NCI-H2029 (cell line): ENCODE results near the gene MED27.
A peak's percentile ranks its signal among the peaks of the same experiment; 100 is the strongest.

ENCODE experiments used
- DNase-seq: peaks from one replicate; lab custom pipeline; 2025; lab: John Stamatoyannopoulos, UW

MED27 gene

DNA sequence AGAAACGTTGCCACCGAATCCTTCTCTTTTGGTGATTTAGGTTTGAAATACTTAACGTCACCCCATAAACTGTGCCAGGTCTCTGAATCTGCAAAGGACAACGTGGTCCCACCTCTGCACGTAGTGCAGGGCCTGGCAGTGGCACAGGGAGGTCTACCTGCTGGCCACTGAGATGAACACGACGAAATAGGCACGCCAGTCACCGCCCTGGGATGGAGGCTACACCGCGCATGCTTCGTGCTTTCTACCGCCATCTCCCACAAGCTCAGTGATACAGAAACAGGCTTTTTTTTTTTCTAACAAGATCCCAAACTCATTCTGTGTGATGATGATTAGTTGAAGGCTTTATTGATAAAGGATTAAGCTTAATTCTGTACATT is 199.8 kb downstream of the MED27 start:
- no peak for DNase-seq

DNA sequence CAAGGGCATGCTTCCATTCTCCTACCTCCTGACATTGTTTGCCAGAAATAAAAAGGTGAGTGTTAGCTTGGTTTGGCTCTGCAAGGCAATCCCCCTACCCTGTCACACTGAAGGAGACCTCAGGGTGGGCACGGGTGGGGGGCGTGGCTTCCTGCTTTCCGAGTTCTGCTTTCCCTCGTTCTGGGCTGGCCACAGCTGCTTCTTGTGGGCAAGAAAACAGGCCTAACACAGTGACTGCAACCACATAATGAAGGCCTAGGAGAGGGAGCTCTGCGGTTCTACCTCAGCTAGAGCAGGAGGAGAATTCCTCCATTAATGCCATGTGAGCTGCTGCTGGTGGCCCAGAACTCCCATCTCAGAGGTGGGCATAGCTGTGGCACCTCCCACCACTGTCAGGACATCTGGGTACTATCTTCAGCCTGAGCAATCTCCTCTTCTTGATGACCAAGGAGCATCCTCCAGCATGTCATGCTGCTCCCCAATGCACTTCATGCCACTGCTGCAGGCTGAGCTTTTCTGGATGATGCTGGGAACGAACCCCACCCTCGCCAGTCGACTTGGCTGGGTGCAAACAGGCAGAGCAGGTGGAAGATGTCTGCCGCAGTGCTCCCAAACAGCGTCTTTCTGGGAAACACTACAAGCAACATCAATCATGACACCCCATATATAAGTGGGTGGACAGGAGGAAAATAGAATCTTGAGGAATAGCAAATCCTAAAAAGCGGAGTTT is 200.3 kb downstream of the MED27 start:
- DNase-seq = no peak

DNA sequence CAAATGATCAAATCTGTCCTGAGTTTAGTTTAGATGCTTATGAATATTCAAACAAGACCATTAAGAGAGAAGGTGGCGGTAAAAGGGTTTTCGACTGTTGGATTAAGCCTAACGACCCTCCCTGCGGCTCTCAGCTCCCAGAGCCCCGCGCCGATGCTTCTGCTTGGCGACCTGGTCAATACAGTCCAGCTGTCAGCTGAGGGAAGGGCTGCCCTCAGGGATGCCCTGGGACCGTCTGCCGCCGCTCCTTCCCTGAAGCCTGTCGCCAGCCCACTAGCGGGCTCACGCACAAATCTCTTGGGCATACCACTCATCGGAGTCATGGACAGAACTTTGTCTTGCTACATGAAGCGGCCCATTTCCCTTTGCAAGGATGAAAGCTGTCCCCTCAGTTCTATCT is 203.2 kb downstream of the MED27 start:
- DNase-seq = no peak

DNA sequence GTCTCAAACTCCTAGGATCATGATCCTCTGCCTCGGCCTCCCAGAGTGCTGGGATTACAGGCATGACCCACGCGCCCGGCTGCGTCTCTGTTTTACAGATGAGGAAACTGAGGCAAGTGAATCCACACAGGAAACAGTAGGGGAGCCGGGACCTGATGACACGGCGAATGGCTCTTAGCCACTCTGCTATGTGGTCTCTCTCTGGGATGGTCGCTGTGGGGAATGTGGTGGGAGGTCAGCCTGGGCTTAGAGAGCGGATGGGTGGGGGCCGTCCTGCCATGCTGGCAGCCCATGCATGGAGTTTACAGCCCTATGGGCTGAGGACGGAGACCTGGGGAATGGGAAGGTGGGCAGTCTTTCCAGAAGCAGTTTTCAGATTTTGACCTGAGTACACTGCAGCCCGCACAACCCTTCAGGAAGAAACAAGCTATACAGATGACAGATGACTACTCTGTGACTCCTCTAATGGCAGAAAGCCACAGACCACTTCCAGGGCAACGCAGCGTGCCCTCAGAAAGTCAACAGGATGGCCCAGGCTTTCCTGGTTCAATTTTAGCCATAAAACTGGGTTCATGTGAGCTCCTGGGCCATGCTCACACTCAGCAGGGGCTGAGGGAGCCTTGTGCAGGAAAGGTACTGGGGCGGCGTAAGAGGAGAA is 203.7 kb downstream of the MED27 start:
- peak; percentile 33 for DNase-seq

DNA sequence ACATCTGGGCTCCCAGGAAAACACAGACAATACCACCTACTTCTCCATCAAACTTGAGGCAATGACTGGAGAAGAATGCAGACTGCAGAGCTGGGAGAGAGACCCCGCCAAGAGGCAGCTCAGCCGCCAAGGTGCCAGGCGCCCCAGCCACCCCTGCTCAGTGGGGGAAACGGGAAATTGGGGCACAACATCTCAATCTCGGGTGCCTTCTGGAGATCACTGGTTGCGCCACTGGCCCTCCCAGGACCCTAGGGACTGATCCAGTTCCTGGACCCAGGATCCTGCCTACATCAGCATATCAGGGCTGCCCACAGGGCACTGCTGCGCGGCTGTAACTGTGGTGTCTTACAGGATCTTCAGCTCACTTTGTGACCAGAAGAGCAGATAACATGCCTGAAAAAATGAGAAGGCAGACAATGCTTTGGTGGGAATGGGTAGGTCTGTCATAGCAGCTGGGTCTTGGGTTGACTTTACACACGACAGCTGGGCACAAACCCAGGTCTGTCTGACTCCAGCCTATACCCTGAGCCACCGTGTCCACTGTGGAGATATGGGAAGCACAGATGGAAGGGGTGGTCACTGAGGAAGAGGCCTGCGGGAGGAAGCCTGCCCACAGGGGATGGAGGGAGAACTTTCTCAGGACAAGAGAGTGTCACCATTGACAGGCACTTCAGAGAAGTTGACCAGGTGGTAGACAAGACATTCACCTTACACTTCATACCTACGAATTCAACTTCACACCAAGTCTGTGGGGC is 204.6 kb downstream of the MED27 start:
- no peak for DNase-seq

DNA sequence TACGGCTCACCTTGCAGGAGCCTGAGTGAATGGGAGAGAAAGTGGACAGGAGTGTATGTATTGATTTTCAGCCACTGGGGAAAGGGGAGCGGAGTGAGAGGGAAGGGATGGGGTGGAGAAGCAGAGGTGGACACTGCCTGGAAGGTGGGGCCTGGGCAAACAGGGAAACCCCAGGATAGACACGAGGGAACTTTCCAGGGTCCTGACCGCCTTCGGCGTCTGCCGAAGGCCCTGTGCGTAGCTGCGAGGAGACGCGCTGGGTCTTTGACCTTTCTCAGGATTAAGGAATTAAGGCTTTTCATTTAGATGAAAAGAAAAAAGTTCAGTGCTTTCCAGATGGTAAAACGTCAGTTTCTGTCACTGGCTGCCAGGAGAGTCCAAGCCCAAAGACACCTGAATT is 205.2 kb downstream of the MED27 start:
- DNase-seq = no peak

DNA sequence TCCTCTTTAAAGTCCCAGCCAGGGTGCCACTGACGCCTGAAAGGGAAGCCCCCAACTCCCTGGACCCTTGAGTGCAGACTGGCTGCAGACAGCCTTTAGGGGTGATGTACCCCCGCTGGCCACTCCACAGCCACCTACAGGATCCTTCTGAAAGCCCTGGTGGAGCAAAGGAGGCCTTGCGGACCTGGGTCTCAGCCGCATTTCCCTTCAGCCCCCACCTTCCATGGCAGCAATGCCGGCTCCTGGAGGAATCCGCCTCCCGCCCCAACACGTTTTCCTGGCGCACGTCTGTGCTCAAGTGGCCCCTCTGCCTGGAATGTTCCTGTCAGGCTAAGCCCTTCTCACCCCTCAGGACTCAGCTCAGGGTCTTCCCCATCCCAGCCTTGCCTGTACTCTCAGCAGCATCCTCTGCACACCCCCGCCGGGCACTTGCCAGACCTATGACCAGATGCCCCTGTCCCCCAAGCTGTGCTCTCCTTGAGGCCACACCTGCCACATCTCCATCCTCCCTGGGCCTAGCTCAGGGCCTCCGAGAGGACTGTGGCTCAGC is 205.7 kb downstream of the MED27 start:
- DNase-seq = no peak

DNA sequence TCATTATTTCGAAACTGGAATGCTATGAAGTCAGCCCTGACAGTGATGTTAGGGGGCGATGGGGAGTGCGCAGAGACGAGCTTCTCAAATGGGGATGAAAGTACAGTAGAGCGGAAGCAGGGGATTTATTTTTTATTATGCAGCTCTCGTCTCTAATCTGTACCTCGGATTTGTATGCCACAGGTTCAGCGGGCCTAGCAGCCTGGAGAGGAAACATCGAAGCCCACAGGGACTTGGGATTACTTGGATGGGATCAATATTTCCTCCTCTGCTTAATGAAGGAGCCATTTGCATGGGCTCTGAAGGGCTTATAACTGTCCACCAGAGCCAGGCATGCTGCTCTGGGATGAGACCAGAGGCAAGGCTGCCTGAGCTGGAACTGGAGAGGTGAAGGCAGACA is 206.3 kb downstream of the MED27 start:
- DNase-seq = no peak

DNA sequence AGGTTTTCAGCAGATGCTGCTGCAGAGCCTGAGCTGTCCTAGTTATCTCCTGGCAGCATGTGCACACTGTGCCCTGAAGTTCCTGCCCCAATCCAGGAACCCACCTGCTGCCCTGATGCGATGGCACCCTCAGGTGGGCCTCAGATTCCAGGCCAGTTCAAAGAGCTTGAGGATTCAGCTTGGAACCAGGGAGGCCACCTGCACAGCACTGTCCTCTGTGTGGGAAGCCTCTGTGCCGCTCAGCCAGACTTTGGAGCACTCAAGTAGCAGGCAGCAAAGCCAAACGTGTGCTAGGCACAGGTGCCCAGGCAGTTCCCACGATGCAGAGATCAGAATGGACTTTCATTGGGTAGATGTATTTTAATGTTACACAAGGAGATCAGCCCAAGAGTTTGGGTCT is 207.0 kb downstream of the MED27 start:
- no peak for DNase-seq

DNA sequence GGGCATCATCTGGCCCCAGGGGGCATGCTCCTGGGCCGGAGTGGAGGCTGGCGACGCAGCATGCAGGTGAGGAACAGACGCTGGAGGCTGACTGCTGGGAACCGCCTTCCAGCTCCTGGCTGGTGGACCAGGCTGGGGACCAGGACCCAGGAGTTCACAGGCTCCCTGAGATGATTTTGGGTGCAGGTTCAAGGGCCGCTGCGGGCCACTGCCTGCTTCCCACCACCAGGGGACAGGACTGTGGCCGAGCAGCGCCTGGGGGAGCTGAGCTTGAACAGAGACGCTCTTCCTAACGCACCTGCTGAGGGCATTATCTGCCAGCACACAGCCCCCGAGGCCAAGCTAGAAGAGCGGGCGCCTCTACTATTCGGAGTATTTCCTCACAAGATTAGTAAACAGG is 207.7 kb downstream of the MED27 start:
- DNase-seq = no peak

DNA sequence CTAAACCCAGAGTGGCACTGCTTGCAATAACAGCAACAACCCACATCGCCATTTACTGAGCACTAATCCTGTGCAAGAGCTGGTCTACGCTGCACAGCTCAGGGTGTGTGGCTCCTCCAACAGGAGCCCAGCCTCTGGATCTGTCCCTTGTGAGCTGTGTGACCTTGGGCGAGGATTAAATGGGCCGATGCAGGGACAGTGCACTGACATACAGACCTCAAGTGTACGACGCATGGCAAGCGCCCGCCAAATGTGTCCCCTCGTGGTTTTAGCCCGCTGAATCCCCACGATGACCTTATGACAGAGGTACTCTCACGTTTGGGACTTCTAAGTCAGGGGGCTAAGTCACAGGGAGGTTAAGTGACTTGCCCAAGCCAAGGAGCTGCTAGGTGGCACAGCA is 209.5 kb downstream of the MED27 start:
- DNase-seq = no peak

DNA sequence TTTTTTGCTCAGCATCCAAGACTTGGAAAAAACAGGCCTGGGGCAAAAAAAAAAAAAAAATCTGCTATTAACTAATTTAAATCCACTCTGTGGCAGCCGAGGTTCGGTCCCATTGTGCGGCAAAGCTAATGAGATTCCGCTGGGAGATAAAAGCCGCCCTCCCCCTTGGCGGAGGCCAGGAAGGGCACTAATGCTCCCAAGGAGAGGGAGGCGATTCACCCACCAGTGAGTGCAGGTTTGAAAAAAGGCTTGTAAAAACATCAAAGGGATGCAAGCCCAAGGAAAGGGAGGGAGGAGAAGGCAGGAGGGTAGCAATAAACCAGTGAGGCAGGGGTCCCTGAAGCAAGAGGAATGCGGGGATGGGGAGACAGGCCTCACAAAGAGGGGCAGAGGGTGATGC is 210.3 kb downstream of the MED27 start:
- DNase-seq = no peak

DNA sequence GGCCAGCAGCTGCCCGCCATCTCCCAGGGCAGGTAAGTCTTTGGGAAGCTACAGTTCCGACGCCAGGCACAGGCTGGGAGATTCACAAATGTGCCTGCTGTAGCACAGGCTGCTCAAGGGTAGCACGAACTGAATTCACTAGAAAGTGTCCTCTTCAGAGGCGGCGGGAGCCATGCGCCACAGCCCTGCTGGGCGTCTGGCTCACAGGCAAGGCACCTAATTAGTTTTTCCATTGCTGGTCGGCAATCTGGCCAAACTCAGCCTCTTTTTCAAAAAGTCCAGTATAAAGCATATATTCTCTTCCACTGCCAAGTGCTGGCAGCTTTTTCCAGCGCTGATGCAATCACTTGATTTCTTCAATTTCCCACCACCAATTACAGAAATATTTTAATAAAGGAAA is 210.9 kb downstream of the MED27 start:
- DNase-seq = no peak

DNA sequence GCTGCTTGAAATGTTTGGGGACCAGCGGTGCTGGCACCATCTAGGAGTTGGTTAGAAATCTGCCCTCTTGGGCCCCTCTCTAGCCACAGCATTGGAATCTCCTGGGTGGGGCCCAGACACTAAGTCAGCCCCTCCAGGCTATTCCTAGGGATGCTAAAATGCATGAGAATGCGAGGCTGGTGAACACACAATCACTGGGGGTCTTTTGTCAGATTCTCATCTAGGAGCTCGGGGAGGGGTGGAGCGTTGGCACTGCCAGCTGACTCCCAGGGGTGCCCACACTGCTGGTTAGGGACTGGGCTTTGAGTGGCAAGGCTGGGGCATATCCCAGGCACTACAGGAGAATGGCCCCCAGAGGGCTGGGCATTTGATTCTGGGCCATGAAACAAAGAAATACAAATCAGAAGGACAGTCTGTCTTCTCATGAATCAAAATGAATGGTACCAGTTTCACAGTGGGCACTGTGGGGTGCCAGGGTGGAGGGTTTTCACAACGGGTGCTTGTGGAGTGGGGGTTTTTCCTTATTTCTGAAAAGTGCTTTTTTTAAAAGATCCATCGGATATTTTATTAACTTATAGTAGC is 212.0 kb downstream of the MED27 start:
- DNase-seq = no peak

DNA sequence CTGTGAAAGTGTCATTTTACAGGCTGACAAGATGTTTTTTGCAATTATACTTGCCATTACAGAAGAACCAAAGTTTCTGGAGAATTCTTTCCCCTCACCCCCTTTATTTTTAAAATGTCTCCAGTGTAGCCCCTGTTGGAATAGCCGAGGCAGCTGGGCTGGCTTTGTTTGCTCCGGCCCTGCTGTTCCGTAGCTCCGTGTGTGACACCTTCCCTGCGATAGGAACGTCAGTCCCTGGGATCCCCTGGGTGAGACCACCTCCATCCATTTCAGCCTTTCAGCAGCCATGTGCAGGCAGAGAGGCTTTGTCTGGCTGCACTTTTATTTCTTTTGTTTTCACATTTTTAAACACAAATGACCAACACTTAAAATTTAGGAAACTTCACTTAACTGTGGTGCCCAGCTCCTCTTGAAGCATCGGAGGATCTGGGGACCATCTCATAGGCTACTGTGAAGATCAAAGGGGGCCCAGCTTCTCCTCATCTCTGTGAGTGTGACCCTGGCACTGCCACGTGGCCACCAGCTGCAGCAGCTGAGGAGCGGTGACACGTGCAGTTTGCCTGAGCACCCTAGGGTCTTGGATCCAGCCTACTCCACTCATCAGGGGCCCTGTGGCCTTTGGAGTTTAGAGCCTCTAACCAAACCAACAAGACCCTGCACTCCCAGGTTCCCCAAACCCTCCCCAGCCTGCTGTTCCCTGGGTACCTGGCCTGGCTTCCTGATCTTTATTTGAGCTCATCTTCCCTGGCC is 214.0 kb downstream of the MED27 start:
- no peak for DNase-seq

DNA sequence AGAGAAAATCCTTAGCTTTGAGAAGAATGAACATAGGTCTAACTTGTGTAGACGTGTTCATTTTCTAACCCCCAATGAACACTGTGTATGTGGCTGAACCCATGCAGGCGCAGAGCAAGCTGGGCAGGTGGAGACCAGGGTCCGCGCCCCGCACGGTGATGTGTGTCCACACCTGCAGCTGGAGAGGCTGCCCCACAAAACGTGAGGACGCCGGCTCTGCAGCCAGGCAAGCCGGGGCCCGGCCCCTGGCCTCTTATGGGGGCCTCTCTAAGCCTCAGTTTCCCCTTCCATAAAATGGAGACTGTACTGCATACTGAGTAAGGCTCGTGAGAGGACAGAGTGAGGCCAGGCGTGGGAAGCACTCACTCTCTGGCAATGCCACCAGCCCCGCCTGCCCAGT is 215.1 kb downstream of the MED27 start:
- DNase-seq = no peak

DNA sequence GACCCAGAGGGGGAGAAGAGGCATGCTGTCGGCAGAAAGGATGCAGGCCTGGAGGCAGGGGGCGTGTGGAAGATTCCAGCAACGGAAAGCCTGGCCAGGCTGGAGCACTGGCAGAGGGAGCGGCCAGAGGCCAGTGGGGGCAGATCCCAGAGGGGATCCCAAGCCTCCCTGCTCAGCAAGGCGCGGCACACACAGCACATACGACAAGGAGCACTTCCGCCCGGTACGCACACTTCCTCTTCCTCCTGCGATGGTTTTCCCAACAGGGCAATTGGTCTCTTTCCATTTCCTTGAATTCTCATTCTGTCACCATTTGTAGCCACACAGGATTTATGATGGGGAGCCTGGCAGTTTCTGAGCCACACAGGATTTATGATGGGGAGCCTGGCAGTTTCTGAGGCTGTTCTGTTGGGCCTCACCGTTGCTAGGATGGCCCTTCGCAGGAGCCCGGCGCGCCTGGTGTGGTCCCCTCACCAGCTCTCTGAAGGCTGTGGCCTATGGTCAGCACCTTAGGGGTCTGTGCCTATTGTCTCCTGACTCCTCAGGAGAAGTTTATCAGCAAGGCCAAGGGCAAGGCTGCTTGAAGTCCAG is 216.3 kb downstream of the MED27 start:
- DNase-seq = no peak

DNA sequence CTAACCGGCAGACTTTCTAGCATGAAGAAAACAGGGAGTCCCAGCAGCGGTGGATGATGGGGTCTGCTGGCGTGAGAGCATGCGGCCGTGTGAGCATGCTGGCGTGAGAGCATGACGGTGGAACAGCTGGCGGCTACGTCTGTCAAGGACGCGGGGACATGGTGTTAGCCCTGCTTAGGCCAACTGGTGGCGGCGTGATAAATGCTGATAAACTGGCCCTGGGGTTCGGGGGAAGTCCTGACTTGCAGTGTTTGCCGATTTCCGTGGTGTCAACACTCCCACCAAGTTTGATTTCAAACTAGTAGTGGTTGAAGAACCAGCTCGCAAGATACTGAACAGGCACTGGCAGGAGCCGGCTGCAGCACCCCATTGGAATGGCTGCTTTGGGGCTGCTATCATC is 217.4 kb downstream of the MED27 start:
- DNase-seq = no peak

DNA sequence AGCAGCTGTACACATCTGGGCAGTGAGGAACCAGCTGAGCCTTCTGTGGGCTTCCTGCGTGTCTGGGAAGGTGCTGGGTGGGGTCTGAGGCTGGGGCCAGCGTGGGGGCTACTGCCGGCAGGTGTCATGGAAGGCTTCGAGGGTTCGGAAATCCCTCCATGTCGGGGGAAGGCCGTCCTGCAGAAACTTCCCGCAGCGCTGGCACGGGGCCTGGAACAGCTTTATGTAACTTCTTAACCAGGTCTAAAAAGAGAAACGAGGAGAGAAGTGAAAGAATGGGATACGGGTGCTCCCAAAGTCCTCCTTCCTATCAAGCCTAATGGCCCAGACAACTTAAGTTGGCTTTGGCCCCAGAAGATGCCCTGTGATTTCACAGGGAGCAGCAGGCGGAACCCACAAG is 219.2 kb downstream of the MED27 start:
- DNase-seq = no peak

DNA sequence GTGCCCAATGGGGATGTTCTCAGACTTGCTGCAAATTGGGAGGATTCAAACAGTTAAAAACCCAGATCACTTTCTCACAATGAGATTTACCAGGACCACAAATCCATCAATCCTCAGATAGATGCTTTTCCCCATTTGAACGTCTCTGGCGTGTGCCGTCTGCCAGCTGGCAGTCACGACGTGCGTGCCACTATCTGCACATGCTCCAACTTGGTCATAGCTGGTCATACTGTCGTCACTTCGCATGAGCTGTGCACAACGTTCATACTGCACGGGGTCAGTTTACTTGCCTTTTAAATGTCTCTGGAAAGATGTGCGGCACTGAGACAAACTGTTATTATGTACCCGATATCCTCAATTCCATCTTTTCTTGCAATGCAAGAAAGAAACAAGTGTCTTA is 221.5 kb downstream of the MED27 start:
- DNase-seq = no peak

DNA sequence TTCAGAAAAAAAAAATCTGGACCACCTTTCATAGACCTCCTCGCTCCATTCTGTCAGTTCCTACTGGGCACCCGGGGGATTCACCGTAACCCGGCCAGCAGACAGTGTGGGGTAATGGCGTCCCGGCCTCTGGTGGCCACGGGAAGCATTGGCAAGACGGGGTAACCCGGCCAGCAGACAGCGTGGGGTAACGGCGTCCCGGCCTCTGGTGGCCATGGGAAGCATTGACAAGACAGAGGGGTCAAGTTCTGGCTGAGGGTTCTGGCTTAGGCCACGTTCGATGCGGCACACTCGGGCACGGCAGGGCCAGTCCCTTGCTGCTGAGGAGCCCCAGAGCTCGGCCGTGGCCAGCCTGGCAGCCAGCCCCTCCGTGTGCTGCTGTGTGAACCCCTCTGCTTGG is 223.6 kb downstream of the MED27 start:
- DNase-seq = no peak
